Measurements from ENCODE around the gene SMTNL2.

The SMTNL2 gene

DNA sequence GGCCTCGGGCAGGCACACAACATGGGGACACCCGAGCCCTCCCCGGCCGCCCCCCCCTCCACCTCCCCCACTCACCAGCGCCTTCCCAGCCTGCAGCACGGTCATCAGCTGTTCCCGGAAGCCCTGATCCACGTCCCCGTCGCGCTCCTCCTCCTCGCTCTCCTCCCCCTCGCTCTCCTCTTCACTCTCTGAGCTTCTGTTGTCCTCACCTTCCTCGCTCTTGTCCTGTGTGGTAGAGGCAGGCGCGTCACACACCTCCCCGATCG, 39.4 kb upstream of the SMTNL2 start:
- no peak overlapping the region for H3K4me3 ChIP-seq (ENCODE audit: low read depth, low read length)
- TF ChIP-seq, protein P1, sequence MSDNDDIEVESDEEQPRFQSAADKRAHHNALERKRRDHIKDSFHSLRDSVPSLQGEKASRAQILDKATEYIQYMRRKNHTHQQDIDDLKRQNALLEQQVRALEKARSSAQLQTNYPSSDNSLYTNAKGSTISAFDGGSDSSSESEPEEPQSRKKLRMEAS (IDR thresholded peaks at IDR 0.05; ENCODE audit: low read depth, low read length) = no peak
- TF ChIP-seq MYC (IDR thresholded peaks at IDR 0.05; ENCODE audit: low read depth, low read length) = no peak
- no peak for DNase-seq (ENCODE audit: low read depth)

DNA sequence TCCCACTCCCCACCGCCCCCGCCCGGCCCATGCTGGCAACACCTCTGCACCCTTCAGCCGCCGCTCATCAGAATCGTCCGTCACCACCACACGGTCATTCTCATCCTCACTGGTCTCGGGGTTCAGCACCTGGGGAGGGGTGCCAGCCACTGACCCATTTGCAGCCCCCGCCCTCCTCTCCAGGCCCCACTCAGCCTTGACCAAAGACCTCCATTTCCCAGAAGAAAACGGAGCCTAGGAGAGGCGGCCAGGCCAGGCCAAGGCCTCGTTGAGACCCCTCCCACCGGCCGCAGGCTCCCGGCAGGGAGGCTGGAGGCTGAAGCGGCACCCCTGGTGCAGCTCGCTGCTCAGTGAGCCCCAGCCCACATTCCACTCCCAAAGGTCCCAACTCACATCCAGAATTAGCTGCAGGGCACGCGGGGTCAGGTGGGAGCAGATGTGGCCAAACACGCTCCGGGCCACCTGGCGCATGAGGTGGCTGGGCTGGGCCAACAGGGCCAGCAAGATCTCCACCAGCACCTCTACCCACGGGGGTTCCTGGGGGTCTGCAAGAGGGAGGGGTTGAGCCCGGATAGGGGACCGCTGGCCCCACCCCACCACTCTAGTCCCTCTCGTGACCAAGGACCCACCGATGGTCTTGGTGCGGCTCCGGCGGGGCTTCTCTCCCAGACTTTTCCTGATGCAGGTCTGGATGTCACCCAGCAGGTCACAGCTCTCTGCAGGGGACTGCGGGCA, 38.9 kb upstream of the SMTNL2 start:
- H3K4me3 ChIP-seq (ENCODE audit: low read depth, low read length) = no peak overlapping the region
- TF ChIP-seq, protein P2, sequence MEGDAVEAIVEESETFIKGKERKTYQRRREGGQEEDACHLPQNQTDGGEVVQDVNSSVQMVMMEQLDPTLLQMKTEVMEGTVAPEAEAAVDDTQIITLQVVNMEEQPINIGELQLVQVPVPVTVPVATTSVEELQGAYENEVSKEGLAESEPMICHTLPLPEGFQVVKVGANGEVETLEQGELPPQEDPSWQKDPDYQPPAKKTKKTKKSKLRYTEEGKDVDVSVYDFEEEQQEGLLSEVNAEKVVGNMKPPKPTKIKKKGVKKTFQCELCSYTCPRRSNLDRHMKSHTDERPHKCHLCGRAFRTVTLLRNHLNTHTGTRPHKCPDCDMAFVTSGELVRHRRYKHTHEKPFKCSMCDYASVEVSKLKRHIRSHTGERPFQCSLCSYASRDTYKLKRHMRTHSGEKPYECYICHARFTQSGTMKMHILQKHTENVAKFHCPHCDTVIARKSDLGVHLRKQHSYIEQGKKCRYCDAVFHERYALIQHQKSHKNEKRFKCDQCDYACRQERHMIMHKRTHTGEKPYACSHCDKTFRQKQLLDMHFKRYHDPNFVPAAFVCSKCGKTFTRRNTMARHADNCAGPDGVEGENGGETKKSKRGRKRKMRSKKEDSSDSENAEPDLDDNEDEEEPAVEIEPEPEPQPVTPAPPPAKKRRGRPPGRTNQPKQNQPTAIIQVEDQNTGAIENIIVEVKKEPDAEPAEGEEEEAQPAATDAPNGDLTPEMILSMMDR (IDR thresholded peaks at IDR 0.05; ENCODE audit: low read depth, low read length) = no peak
- TF ChIP-seq POLR2A (IDR thresholded peaks at IDR 0.05; ENCODE audit: extremely low read depth, insufficient read length) (no peak), MYC (IDR thresholded peaks at IDR 0.05; ENCODE audit: low read depth, low read length) (no peak)
- no peak for DNase-seq (ENCODE audit: low read depth)

DNA sequence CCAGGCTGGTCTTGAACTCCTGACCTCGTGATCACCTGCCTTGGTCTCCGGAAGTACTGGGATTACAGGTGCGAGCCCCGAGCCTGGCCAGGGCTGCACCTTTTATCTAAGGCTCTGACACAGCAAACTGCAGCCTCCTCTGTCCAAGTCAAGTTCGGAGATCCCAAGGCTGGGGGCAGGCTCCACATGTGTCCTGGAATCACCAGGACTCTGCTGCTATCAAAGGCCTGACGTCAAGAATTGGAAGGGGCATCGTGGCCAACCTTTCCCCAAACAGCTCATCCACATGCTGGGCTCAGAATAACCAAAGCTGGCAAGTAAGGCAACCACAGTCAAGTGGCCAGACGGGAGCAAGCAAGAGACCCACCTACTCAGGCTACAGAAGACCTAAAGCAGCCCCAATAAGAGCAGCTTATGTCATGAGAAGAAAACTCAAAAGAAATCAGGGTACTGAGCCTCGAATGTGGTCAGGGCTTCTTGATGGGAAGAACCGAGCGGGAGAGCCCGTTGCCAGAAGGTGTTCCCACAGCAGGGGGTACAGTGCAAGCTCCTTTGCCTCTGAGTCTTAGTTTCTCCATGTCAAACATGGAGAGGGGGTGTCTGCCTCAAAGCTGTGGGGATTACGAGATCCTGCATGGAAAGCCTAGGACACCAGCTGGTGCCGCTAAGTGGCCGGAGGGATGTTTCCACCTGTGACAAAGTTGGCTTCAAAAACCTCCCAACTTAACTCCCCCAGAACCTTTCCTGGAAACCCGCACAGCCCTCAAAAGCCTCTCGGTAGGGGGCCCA, 37.0 kb upstream of the SMTNL2 start:
- H3K4me3 ChIP-seq (ENCODE audit: low read depth, low read length) = no peak overlapping the region
- DNase-seq (ENCODE audit: low read depth) = no peak
- TF ChIP-seq, protein P2 (IDR thresholded peaks at IDR 0.05; ENCODE audit: low read depth, low read length) = no peak
- TF ChIP-seq MYC (IDR thresholded peaks at IDR 0.05; ENCODE audit: low read depth, low read length) (no peak), POLR2A (IDR thresholded peaks at IDR 0.05; ENCODE audit: extremely low read depth, insufficient read length) (no peak)
- TF ChIP-seq, protein P1 (IDR thresholded peaks at IDR 0.05; ENCODE audit: low read depth, low read length) = no peak

DNA sequence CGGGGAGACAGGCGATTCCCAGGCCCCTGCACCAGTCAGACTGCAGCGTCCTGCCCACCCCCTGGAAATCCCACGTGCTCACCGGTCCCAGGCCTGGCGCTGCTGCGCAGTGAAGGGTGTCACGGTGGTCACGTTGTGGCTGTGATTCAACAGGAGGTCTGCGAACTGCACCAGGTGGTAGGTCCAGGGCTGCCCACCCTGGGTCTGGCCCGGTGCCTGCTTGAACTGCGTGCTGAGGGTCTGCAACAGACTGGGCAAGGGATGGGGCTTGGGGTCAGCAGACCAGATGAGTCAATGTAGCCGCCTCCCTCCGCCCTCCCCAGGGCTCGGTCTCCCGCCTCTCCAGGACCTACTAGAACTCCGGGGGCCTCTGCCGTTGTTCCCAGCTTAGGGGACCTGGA, 36.3 kb upstream of the SMTNL2 start:
- TF ChIP-seq, protein P2 (IDR thresholded peaks at IDR 0.05; ENCODE audit: low read depth, low read length) = no peak
- TF ChIP-seq POLR2A (IDR thresholded peaks at IDR 0.05; ENCODE audit: extremely low read depth, insufficient read length) (no peak), MYC (IDR thresholded peaks at IDR 0.05; ENCODE audit: low read depth, low read length) (no peak)
- TF ChIP-seq, protein P1 (IDR thresholded peaks at IDR 0.05; ENCODE audit: low read depth, low read length) = no peak
- H3K4me3 ChIP-seq (ENCODE audit: low read depth, low read length) = no peak overlapping the region
- no peak for DNase-seq (ENCODE audit: low read depth)

DNA sequence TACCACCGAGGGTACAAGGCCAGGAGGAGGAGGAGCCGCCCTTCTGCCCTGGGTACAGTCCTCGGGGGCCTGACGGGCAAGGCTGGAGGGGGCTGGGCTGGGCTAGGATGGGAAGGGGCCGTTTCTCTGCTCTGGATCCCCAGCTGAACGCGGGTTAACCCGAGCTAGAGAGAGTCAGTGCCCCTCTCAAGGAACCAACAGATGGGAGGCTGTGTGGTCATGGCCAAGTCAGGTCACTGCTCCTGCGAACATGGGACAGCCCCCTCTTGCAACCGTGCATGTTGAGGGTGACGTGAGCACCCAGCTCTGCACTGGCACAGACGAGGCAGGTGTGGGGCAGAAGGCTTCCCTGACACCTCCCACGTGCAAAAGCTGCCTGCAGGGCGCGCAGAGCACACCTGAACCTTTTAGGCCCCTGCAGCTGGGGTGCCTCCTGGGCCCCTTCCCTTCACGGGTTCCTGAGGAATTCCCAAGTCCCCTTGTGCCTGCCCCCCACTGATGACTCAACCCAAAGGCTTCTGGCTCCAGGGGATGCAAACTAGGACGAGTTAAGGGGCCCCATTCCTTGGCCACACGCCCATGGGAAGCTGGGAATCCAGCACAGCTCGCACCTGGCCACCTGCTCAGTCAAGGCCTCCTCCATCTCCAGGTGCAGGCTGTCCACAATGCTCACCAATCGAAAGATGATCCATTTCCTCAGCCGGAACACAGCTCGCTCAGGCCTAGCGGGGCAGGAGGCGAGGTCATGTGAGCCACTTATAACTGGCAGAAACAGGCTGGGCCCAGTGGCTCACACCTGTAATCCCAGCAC, 35.4 kb upstream of the SMTNL2 start:
- TF ChIP-seq, protein P1 (IDR thresholded peaks at IDR 0.05; ENCODE audit: low read depth, low read length) = no peak
- TF ChIP-seq, protein P2 (IDR thresholded peaks at IDR 0.05; ENCODE audit: low read depth, low read length) = no peak
- TF ChIP-seq POLR2A (IDR thresholded peaks at IDR 0.05; ENCODE audit: extremely low read depth, insufficient read length) = no peak
- no peak overlapping the region for H3K4me3 ChIP-seq (ENCODE audit: low read depth, low read length)
- no peak for DNase-seq (ENCODE audit: low read depth)

All from NB4 (cell line).